Parathyroid adenoma (tissue), 2 donors: ENCODE results near the gene FNDC3B.
A peak's percentile ranks its signal among the peaks of the same experiment; 100 is the strongest.

Source experiments
- H2AFZ ChIP-seq: fragments of 300-600 bp; sonication (generic); one replicate; pipeline ENCODE4 v1.7.0; 2017; ENCODE audit warnings: antibody characterized with exemption, mild to moderate bottlenecking
- H3K27ac ChIP-seq: fragments of 300-600 bp; sonication (generic); one replicate; pipeline ENCODE4 v1.7.0; 2017
- H3K27me3 ChIP-seq: fragments of 300-600 bp; sonication (generic); one replicate; pipeline ENCODE4 v1.7.0; 2017; ENCODE audit warnings: low read length; ENCODE audit not compliant: control insufficient read depth, insufficient read depth
- H3K36me3 ChIP-seq: fragments of 300-600 bp; sonication (generic); one replicate; pipeline ENCODE4 v1.7.0; 2017; ENCODE audit warnings: low read length; ENCODE audit not compliant: control insufficient read depth, insufficient read depth
- H3K4me1 ChIP-seq: fragments of 300-600 bp; sonication (generic); one replicate; pipeline ENCODE4 v1.7.0; 2017; ENCODE audit warnings: control low read depth
- H3K4me2 ChIP-seq: fragments of 300-600 bp; sonication (generic); one replicate; pipeline ENCODE4 v1.7.0; 2017; ENCODE audit warnings: low read length
- H3K4me3 ChIP-seq: fragments of 300-600 bp; sonication (generic); one replicate; pipeline ENCODE4 v1.7.0; 2017; ENCODE audit warnings: low read depth, low read length
- H3K79me2 ChIP-seq: fragments of 300-600 bp; sonication (generic); one replicate; pipeline ENCODE4 v1.7.0; 2017; ENCODE audit warnings: control low read depth
- H3K9ac ChIP-seq: fragments of 300-600 bp; sonication (generic); one replicate; pipeline ENCODE4 v1.7.0; 2017; ENCODE audit warnings: mild to moderate bottlenecking
- H3K9me3 ChIP-seq: fragments of 300-600 bp; sonication (generic); one replicate; pipeline ENCODE4 v1.7.0; 2017; ENCODE audit warnings: low read length; ENCODE audit not compliant: control insufficient read depth
- CTCF ChIP-seq: fragments of 300-600 bp; sonication (generic); IDR thresholded peaks from one replicate; pipeline ENCODE4 v1.7.0; 2017; ENCODE audit warnings: antibody characterized with exemption, mild to moderate bottlenecking
- donor health status: primary hyperparathyroidism.

Gene FNDC3B

GRCh38 chr3:172009803-172010202 lies 29.6 kb upstream of the FNDC3B start:
- Histone ChIP-seq H2AFZ (no peak overlapping the region), H3K36me3 (no peaks in the 10 kb centered on the region), H3K4me1 (no peaks in the 10 kb centered on the region), H3K4me2 (no peak overlapping the region), H3K9ac (no peak overlapping the region), H3K4me3 (no peak overlapping the region), H3K27me3 (no peaks in the 10 kb centered on the region), H3K9me3 (no peaks in the 10 kb centered on the region), H3K79me2 (no peaks in the 10 kb centered on the region), H3K27ac (no peak overlapping the region)
- TF ChIP-seq CTCF = no peak

GRCh38 chr3:172012775-172013174 lies 26.6 kb upstream of the FNDC3B start:
- no peak overlapping the region for H2AFZ ChIP-seq
- H3K4me1 ChIP-seq = no peaks in the 10 kb centered on the region
- H3K9me3 ChIP-seq = no peaks in the 10 kb centered on the region
- no peak overlapping the region for H3K4me3 ChIP-seq
- no peaks in the 10 kb centered on the region for H3K27me3 ChIP-seq
- H3K79me2 ChIP-seq = no peaks in the 10 kb centered on the region
- TF ChIP-seq CTCF = no peak
- no peak overlapping the region for H3K4me2 ChIP-seq
- no peak overlapping the region for H3K9ac ChIP-seq
- no peaks in the 10 kb centered on the region for H3K36me3 ChIP-seq
- no peak overlapping the region for H3K27ac ChIP-seq

- no peak overlapping the region for H3K4me3 ChIP-seq
- no peak overlapping the region for H3K27ac ChIP-seq
- no peaks in the 10 kb centered on the region for H3K27me3 ChIP-seq
- H3K4me2 ChIP-seq = no peak overlapping the region
- no peaks in the 10 kb centered on the region for H3K9me3 ChIP-seq
- no peak overlapping the region for H2AFZ ChIP-seq
- no peaks in the 10 kb centered on the region for H3K4me1 ChIP-seq
- H3K79me2 ChIP-seq = no peaks in the 10 kb centered on the region
- no peak overlapping the region for H3K9ac ChIP-seq
- no peak for TF ChIP-seq CTCF
- no peaks in the 10 kb centered on the region for H3K36me3 ChIP-seq
Measured at GRCh38 chr3:172014145-172014544, 25.2 kb upstream of the FNDC3B start.

DNA sequence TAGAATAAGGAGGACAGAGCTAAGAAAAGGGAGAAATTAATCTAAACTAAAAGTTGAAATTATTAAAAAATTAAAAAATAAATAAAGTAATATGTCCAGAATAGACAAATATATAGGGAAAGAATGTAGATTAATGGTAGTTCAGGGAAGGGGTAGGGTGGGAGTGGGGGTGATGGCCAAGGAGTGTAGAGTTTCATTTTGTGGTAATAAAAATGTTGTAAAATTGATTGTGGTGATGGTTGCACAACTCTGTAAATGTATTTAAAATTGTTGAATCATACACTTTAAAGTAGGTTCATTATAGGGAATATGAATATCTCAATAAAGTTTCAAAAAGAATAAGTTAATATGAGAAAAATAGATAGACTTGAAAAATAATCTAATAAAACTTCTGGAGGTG lies 21.0 kb upstream of the FNDC3B start:
- no peak for TF ChIP-seq CTCF
- Histone ChIP-seq H3K27ac (no peak overlapping the region), H3K36me3 (no peaks in the 10 kb centered on the region), H3K4me1 (no peaks in the 10 kb centered on the region), H3K4me2 (no peak overlapping the region), H3K27me3 (no peaks in the 10 kb centered on the region), H3K4me3 (no peak overlapping the region), H3K9ac (no peak overlapping the region), H3K79me2 (no peaks in the 10 kb centered on the region), H3K9me3 (no peaks in the 10 kb centered on the region), H2AFZ (no peak overlapping the region)

GRCh38 chr3:172020763-172021162 lies 18.6 kb upstream of the FNDC3B start:
- no peak overlapping the region for H3K27ac ChIP-seq
- no peak overlapping the region for H3K9ac ChIP-seq
- H3K79me2 ChIP-seq = no peaks in the 10 kb centered on the region
- peak overlapping the region; percentile 13 for H2AFZ ChIP-seq
- H3K27me3 ChIP-seq = no peaks in the 10 kb centered on the region
- H3K4me2 ChIP-seq = no peak overlapping the region
- TF ChIP-seq CTCF = no peak
- H3K4me1 ChIP-seq = no peaks in the 10 kb centered on the region
- H3K4me3 ChIP-seq = no peak overlapping the region
- H3K36me3 ChIP-seq = no peaks in the 10 kb centered on the region
- no peaks in the 10 kb centered on the region for H3K9me3 ChIP-seq
